ENCODE data around the gene GCK.

DNA sequence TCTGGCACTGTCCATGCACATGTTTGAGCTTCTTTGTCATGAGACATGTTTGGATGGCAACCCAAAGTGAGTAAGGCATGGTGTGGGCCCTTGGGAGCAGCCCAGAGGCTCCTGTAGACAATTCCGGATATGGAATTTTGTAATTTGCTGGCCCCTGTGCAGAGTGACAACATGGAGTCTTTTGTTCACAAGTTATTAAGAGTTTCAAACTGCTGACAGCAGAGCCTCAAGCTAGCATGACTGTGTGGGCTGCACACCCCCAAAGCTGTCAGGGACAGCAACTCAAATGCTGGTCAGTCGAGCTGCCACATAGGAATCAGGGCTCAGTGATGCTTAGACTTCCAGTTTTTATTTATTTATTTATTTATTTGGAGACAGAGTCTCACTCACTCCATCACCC lies 41.1 kb downstream of the GCK start:
- TF ChIP-seq CTCF (IDR thresholded peaks at IDR 0.05), result no peak
- no peak for TF ChIP-seq POLR2A (IDR thresholded peaks at IDR 0.05)
